AG10803 (cell line): Measurements from ENCODE around the gene NUP98.

Experiments used
- DNase-seq: peaks from one replicate; pipeline ENCODE4 v3.0.0; 2010; ENCODE audit warnings: low read depth
- H3K4me3 ChIP-seq: 2 replicates; pipeline ENCODE4 v1.5.1; 2011; ENCODE audit warnings: mild to moderate bottlenecking, low read length, control low read depth
- CTCF ChIP-seq: conservative IDR thresholded peaks from 2 replicates; pipeline ENCODE4 v1.5.1; 2011; ENCODE audit warnings: mild to moderate bottlenecking, low read length, control low read depth, inconsistent platforms

Gene NUP98

GRCh38 chr11:3840004-3840869, 42.9 kb upstream of the NUP98 start:
- no peak for TF ChIP-seq CTCF
- peak overlapping the region; percentile 79 for H3K4me3 ChIP-seq
- DNase-seq, result no peak

- DNase-seq, result no peak
- TF ChIP-seq CTCF, result no peak
- H3K4me3 ChIP-seq, result no peak overlapping the region
Observed at GRCh38 chr11:3838504-3838903, 41.1 kb upstream of the NUP98 start.

GRCh38 chr11:3837793-3838192, 40.4 kb upstream of the NUP98 start:
- peak; percentile 46 for DNase-seq
- no peak overlapping the region for H3K4me3 ChIP-seq
- TF ChIP-seq CTCF, result no peak

- no peak overlapping the region for H3K4me3 ChIP-seq
- TF ChIP-seq CTCF, result no peak
- DNase-seq, result no peak
Observed at GRCh38 chr11:3836903-3837302, 39.5 kb upstream of the NUP98 start.

- H3K4me3 ChIP-seq, result no peak overlapping the region
- TF ChIP-seq CTCF, result no peak
- no peak for DNase-seq
Observed at GRCh38 chr11:3835751-3836150, 38.4 kb upstream of the NUP98 start.

- peak; percentile 18 for DNase-seq
- TF ChIP-seq CTCF, result no peak
- no peak overlapping the region for H3K4me3 ChIP-seq
Observed at GRCh38 chr11:3834664-3835461, 37.5 kb upstream of the NUP98 start.

- no peak overlapping the region for H3K4me3 ChIP-seq
- DNase-seq, result no peak
- no peak for TF ChIP-seq CTCF
Observed at GRCh38 chr11:3834349-3834663, 37.0 kb upstream of the NUP98 start.
